H1 (cell line): ENCODE results near the gene PID1. TPM values are rescaled to one million over a fixed set of nuclear protein-coding genes. Genes with fewer than 3 reads are reported as not detected.

Source experiments
- CTCF ChIA-PET: fragments of 300-600 bp; sonication (Branson Sonifier 250); formaldehyde crosslinking; loops from one replicate; lab custom pipeline; 2021; ENCODE audit not compliant: partially characterized antibody; lab: Charles Lee
- POLR2A ChIA-PET: fragments of 300-600 bp; sonication (Branson Sonifier 250); formaldehyde crosslinking; loops from one replicate; lab custom pipeline; 2021; ENCODE audit warnings: inconsistent platforms; ENCODE audit not compliant: partially characterized antibody; lab: Charles Lee
- DNase-seq, 2 experiments: peaks; one replicate each; pipeline versions ENCODE4 v3.0.0 to v3.0.0-alpha.2; 2010 to 2022; ENCODE audit warnings: low spot score in 2 of 2, low read depth in 1 of 2, mixed read lengths in 1 of 2
- FAIRE-seq: peaks from 2 replicates; lab custom pipeline; 2011; peaks lifted over from hg19 to GRCh38; lab: Jason Lieb, UNC
- H2AFZ ChIP-seq: 2 replicates; pipeline ENCODE4 v1.8.1; 2012; ENCODE audit warnings: low read length, inconsistent platforms
- H2AK5ac ChIP-seq: 2 replicates; pipeline ENCODE4 v1.6.1; 2013; ENCODE audit warnings: low read depth, low read length
- H2BK120ac ChIP-seq: replicated peaks from 2 replicates; pipeline ENCODE3; 2013; ENCODE audit warnings: low read depth, low read length, inconsistent platforms
- H2BK12ac ChIP-seq: 2 replicates; pipeline ENCODE4 v1.6.1; 2013; ENCODE audit warnings: low read depth, low read length
- H2BK15ac ChIP-seq: 2 replicates; pipeline ENCODE4 v1.6.1; 2013; ENCODE audit warnings: low read length
- H2BK20ac ChIP-seq: 2 replicates; pipeline ENCODE4 v1.6.1; 2013; ENCODE audit warnings: low read length
- H2BK5ac ChIP-seq: 2 replicates; pipeline ENCODE4 v1.6.1; 2013; ENCODE audit warnings: low read depth, low read length
- H3K14ac ChIP-seq: 2 replicates; pipeline ENCODE4 v1.6.1; 2013; ENCODE audit warnings: inconsistent platforms; ENCODE audit not compliant: insufficient read length
- H3K18ac ChIP-seq: 2 replicates; pipeline ENCODE4 v1.6.1; 2013; ENCODE audit warnings: low read length; ENCODE audit errors: extremely low read depth
- H3K23ac ChIP-seq: 2 replicates; pipeline ENCODE4 v1.6.1; 2013; ENCODE audit warnings: inconsistent platforms; ENCODE audit not compliant: insufficient read length
- H3K23me2 ChIP-seq: 2 replicates; pipeline ENCODE4 v1.6.1; 2013; ENCODE audit warnings: low read depth, low read length
- H3K27ac ChIP-seq: 2 replicates; pipeline ENCODE4 v1.6.1; 2011; ENCODE audit warnings: low read depth, low read length, inconsistent platforms
- H3K27me3 ChIP-seq, 4 experiments: replicated peaks in 1 of 4; 1 replicate in 1 of 4; 2 replicates in 3 of 4; pipeline versions ENCODE4 v1.6.1 to v1.8.1; 2011 to 2013; ENCODE audit warnings: low read length in 3 of 4, mild to moderate bottlenecking in 3 of 4, inconsistent platforms in 2 of 4, mixed read lengths in 2 of 4, moderate library complexity in 1 of 4; ENCODE audit not compliant: control insufficient read depth in 3 of 4, insufficient read depth in 3 of 4; ENCODE audit errors: extremely low read depth in 1 of 4
- H3K36me3 ChIP-seq, 4 experiments: 2 replicates each; pipeline versions ENCODE4 v1.6.1 to v1.8.1; 2011 to 2013; ENCODE audit warnings: mild to moderate bottlenecking in 4 of 4, low read length in 3 of 4, moderate library complexity in 2 of 4, control low read depth in 1 of 4, inconsistent platforms in 1 of 4; ENCODE audit not compliant: insufficient read depth in 4 of 4, control insufficient read depth in 2 of 4
- H3K4ac ChIP-seq: replicated peaks from 2 replicates; pipeline ENCODE3; 2013; ENCODE audit warnings: low read length, low read depth, mixed read lengths, inconsistent platforms; ENCODE audit not compliant: insufficient read length
- H3K4me1 ChIP-seq, 4 experiments: replicated peaks in 1 of 4; 1 replicate in 1 of 4; 2 replicates in 3 of 4; pipeline versions ENCODE4 v1.6.1 to v1.8.1; 2011 to 2013; ENCODE audit warnings: low read length in 3 of 4, inconsistent platforms in 2 of 4, mixed read lengths in 1 of 4; ENCODE audit not compliant: insufficient read depth in 4 of 4, control insufficient read depth in 3 of 4
- H3K4me2 ChIP-seq, 2 experiments: 2 replicates each; pipeline versions ENCODE4 v1.6.1 to v1.8.1; 2011 to 2013; ENCODE audit warnings: low read depth in 2 of 2, low read length in 2 of 2, control low read depth in 1 of 2, inconsistent platforms in 1 of 2, mild to moderate bottlenecking in 1 of 2; ENCODE audit not compliant: insufficient read depth in 1 of 2
- H3K4me3 ChIP-seq, 4 experiments: fragments of 200-600, 300-600 bp in 1 of 4; sonication (generic), shearing (Covaris generic), sonication (Bioruptor Twin) in 1 of 4; 2 replicates each; pipeline versions ENCODE4 v1.5.1 to v1.8.1; 2011 to 2016; ENCODE audit warnings: low read length in 4 of 4, low read depth in 3 of 4, control low read depth in 2 of 4, inconsistent platforms in 2 of 4, mild to moderate bottlenecking in 2 of 4, mixed read lengths in 1 of 4, moderate library complexity in 1 of 4; ENCODE audit not compliant: insufficient read depth in 2 of 4; ENCODE audit errors: extremely low read depth in 1 of 4
- H3K56ac ChIP-seq: replicated peaks from 2 replicates; pipeline ENCODE3; 2013; ENCODE audit warnings: low read depth, mild to moderate bottlenecking, mixed read lengths, low read length, inconsistent platforms; ENCODE audit not compliant: insufficient read length
- H3K79me1 ChIP-seq: 2 replicates; pipeline ENCODE4 v1.6.1; 2013; ENCODE audit warnings: low read depth, low read length, control low read depth
- H3K79me2 ChIP-seq, 2 experiments: 2 replicates each; pipeline versions ENCODE4 v1.6.1 to v1.8.1; 2012 to 2013; ENCODE audit warnings: low read length in 2 of 2, mild to moderate bottlenecking in 2 of 2, inconsistent platforms in 1 of 2; ENCODE audit not compliant: insufficient read depth in 2 of 2, control insufficient read depth in 1 of 2
- H3K9ac ChIP-seq, 4 experiments: replicated peaks in 1 of 4; 1 replicate in 1 of 4; 2 replicates in 3 of 4; pipeline versions ENCODE4 v1.6.1 to v1.8.1; 2011 to 2013; ENCODE audit warnings: low read depth in 3 of 4, low read length in 3 of 4, control low read depth in 2 of 4, mild to moderate bottlenecking in 2 of 4, moderate library complexity in 2 of 4, inconsistent platforms in 1 of 4; ENCODE audit errors: extremely low read depth in 1 of 4
- H3K9me3 ChIP-seq, 2 experiments: 2 replicates each; pipeline versions ENCODE4 v1.6.1 to v1.8.1; 2012 to 2013; ENCODE audit warnings: mild to moderate bottlenecking in 2 of 2, moderate library complexity in 2 of 2, control low read depth in 1 of 2, inconsistent platforms in 1 of 2, low read depth in 1 of 2, low read length in 1 of 2, mixed read lengths in 1 of 2; ENCODE audit not compliant: insufficient read depth in 2 of 2
- H4K20me1 ChIP-seq, 2 experiments: replicated peaks in 1 of 2; 2 replicates each; pipeline versions ENCODE3 to v1.8.1; 2011 to 2013; ENCODE audit warnings: inconsistent platforms in 2 of 2, low read length in 2 of 2, mild to moderate bottlenecking in 1 of 2; ENCODE audit not compliant: insufficient read depth in 2 of 2, control insufficient read depth in 1 of 2
- H4K5ac ChIP-seq: 2 replicates; pipeline ENCODE4 v1.6.1; 2013; ENCODE audit warnings: low read length, low read depth, mixed read lengths, inconsistent platforms; ENCODE audit not compliant: insufficient read length
- H4K8ac ChIP-seq: 2 replicates; pipeline ENCODE4 v1.8.0; 2013; ENCODE audit warnings: mild to moderate bottlenecking, moderate library complexity, low read length, inconsistent platforms; ENCODE audit not compliant: insufficient read depth; ENCODE audit errors: extremely low read depth
- H4K91ac ChIP-seq: replicated peaks from 2 replicates; pipeline ENCODE3; 2013; ENCODE audit warnings: low read length, mixed read lengths, inconsistent platforms; ENCODE audit not compliant: insufficient read length
- E2F6 ChIP-seq: IDR thresholded peaks from 2 replicates; pipeline ENCODE4 v1.6.1; 2012; ENCODE audit warnings: inconsistent platforms
- KDM5A ChIP-seq: fragments of 200-600 bp; IDR thresholded peaks from 2 replicates; pipeline ENCODE4 v1.7.1; 2012; ENCODE audit warnings: mild to moderate bottlenecking, low read length, inconsistent platforms, mixed read lengths
- POLR2AphosphoS5 ChIP-seq: IDR thresholded peaks from 2 replicates; pipeline ENCODE4 v1.6.1; 2011; ENCODE audit warnings: low read depth, low read length
- RAD21 ChIP-seq, 2 experiments: IDR thresholded peaks in 1 of 2; conservative IDR thresholded peaks in 1 of 2; 2 replicates each; pipeline ENCODE4 v1.6.1; 2011; ENCODE audit warnings: low read depth in 2 of 2, low read length in 2 of 2, improper control_type of control experiment in 1 of 2, inconsistent platforms in 1 of 2, mild to moderate bottlenecking in 1 of 2, moderate library complexity in 1 of 2
- SIRT6 ChIP-seq: IDR thresholded peaks from one replicate; pipeline ENCODE4 v1.7.1; 2012; ENCODE audit warnings: low read length, inconsistent platforms
- SUZ12 ChIP-seq: fragments of 200-600 bp; sonication (generic); IDR thresholded peaks from 2 replicates; pipeline ENCODE4 v1.6.1; 2012; ENCODE audit warnings: mild to moderate bottlenecking, inconsistent platforms, low read length, moderate library complexity, mixed read lengths
- WGBS, 2 experiments: shearing (Covaris generic) in 1 of 2; methylation state at CpG; one replicate each; pipeline versions ENCODE4 v1.1.6 to v1.1.7; 2013 to 2015; ENCODE audit warnings: low lambda C conversion rate in 2 of 2, mixed read lengths in 2 of 2, inconsistent platforms in 1 of 2, low coverage in 1 of 2, missing lambda C conversion rate in 1 of 2; ENCODE audit not compliant: insufficient replicate concordance in 2 of 2, insufficient coverage in 1 of 2, insufficient read length in 1 of 2; ENCODE audit errors: extremely low coverage in 1 of 2, missing lambda C conversion rate in 1 of 2; 5-methylcytosine and 5-hydroxymethylcytosine counted together
- polyA plus RNA-seq, 7 experiments: library from polyadenylated mRNA; depleted of rRNA in 3 of 7; stranded (reverse) in 5 of 7; unstranded in 2 of 7; fragments of >200 nt in 5 of 7; fragments of 200-250 nt in 2 of 7; gene quantifications; 1 replicate in 5 of 7; 2 replicates in 1 of 7; 4 replicates in 1 of 7; pipeline versions ENCODE4 v1.2.1 to v1.2.3, GENCODE V29; 2011 to 2013; ENCODE audit warnings: missing spikeins in 2 of 7, mixed read lengths in 2 of 7
- total RNA-seq: library from RNA; stranded (reverse); fragmentation: NEBNext Ultra II Directional; extraction: Animal tissue kit (Norgen Biotek cat#: 25700); gene quantifications from 2 replicates; pipeline ENCODE4 v1.2.1, GENCODE V29; 2021

Gene PID1
- total and polyA plus RNA-seq, 2 of the 8 experiments (the other 6 are each of a cell fraction or from before 2014, with no cell fraction given) = 1.5 to 3.3 TPM

- Histone ChIP-seq H3K9ac (no peak overlapping the region), H3K23ac (no peak overlapping the region)
- no peak for TF ChIP-seq SUZ12
- no peak for TF ChIP-seq POLR2AphosphoS5
- no peak for TF ChIP-seq E2F6
- TF ChIP-seq SIRT6 = no peak
- no peak for TF ChIP-seq KDM5A
- no peak for TF ChIP-seq RAD21 (IDR thresholded peaks at IDR 0.05 in 1 of 2, conservative IDR thresholded peaks at IDR 0.05 in 1 of 2; ENCODE audit: low read depth in 2 of 2, low read length in 2 of 2)
- TF ChIP-seq, all 59 proteins: peak for 0
- FAIRE-seq (no peak), DNase-seq (no peak)
- 94% methylated on average over 1 of the region's 1 CpG; no CpG with 5 or more reads in 1 of the 2 experiments for WGBS, 2 experiments
- no peak overlapping the region for H3K14ac ChIP-seq
- no peak overlapping the region for H3K4me3 ChIP-seq
- H2BK5ac ChIP-seq = no peak overlapping the region
- no peaks in the 10 kb centered on the region for H3K4me1 ChIP-seq
- no peaks in the 10 kb centered on the region for H3K27me3 ChIP-seq
- H4K20me1 ChIP-seq = no peaks in the 10 kb centered on the region
- H3K27ac ChIP-seq = no peak overlapping the region
- H2AK5ac ChIP-seq = no peak overlapping the region
- H4K91ac ChIP-seq = no peak overlapping the region
- H3K23me2 ChIP-seq = no peaks in the 10 kb centered on the region
- H4K5ac ChIP-seq = no peak overlapping the region
- no peak overlapping the region for H3K4me2 ChIP-seq
- no peak overlapping the region for H4K8ac ChIP-seq
- no peak overlapping the region for H2BK12ac ChIP-seq
- no peak overlapping the region for H3K18ac ChIP-seq
- peaks cover 18 to 24% of the 10 kb centered on the region in 2 experiments for H3K9me3 ChIP-seq
- no peak overlapping the region for H2BK20ac ChIP-seq
- no peak overlapping the region for H2BK120ac ChIP-seq
- H3K56ac ChIP-seq = no peak overlapping the region
- ChIA-PET POLR2A (no interaction called here), CTCF (no interaction called here)
- no peaks in the 10 kb centered on the region for H3K79me1 ChIP-seq
- H3K36me3 ChIP-seq = no peaks in the 10 kb centered on the region
- H3K4ac ChIP-seq = no peak overlapping the region
- no peak overlapping the region for H2AFZ ChIP-seq
- no peak overlapping the region for H2BK15ac ChIP-seq
- H3K79me2 ChIP-seq = no peaks in the 10 kb centered on the region
Measured at GRCh38 chr2:228999326-228999725, 271.8 kb downstream of the PID1 start.
